Neural progenitor cell (in vitro differentiated cells): ENCODE data around the gene ZDHHC1. TPM values are rescaled to one million over a fixed set of nuclear protein-coding genes. Genes with fewer than 3 reads are reported as not detected.
"Not testable (repeated sequence)": the region's sequence is repeated elsewhere in the genome, so short reads cannot be mapped to it uniquely, and the experiment has no call there.

Experiments used
- DNase-seq: peaks from one replicate; pipeline ENCODE4 v3.0.0-alpha.2; 2016; ENCODE audit warnings: low spot score
- H2AFZ ChIP-seq: fragments of 200-600 bp; sonication (generic); replicated peaks from 2 replicates; pipeline ENCODE4 v1.6.1; 2016; ENCODE audit warnings: antibody characterized with exemption
- H3F3A ChIP-seq: fragments of 200-600 bp; sonication (generic); 2 replicates; pipeline ENCODE4 v1.6.1; 2016; ENCODE audit warnings: antibody characterized with exemption, low read depth
- H3K27ac ChIP-seq: fragments of 200-600 bp; sonication (generic); 2 replicates; pipeline ENCODE4 v1.5.1; 2016; ENCODE audit warnings: mild to moderate bottlenecking
- H3K27me3 ChIP-seq: fragments of 200-600 bp; sonication (generic); 2 replicates; pipeline ENCODE4 v1.6.1; 2016; ENCODE audit warnings: mild to moderate bottlenecking, moderate library complexity
- H3K36me3 ChIP-seq: fragments of 200-600 bp; sonication (generic); 2 replicates; pipeline ENCODE4 v1.5.1; 2016
- H3K4me1 ChIP-seq: fragments of 200-600 bp; sonication (generic); 2 replicates; pipeline ENCODE4 v1.6.1; 2016; ENCODE audit warnings: mixed run types
- H3K4me2 ChIP-seq: fragments of 200-600 bp; sonication (generic); 2 replicates; pipeline ENCODE4 v1.6.1; 2016
- H3K4me3 ChIP-seq: fragments of 200-600 bp; sonication (generic); 2 replicates; pipeline ENCODE4 v1.5.1; 2016
- H3K79me2 ChIP-seq: fragments of 200-600 bp; sonication (generic); 2 replicates; pipeline ENCODE4 v1.6.1; 2016; ENCODE audit warnings: low read depth
- H3K9ac ChIP-seq: fragments of 200-600 bp; sonication (generic); 2 replicates; pipeline ENCODE4 v1.6.1; 2016
- H3K9me3 ChIP-seq: fragments of 200-600 bp; sonication (generic); 2 replicates; pipeline ENCODE4 v1.5.1; 2016; ENCODE audit warnings: low read depth
- H4K20me1 ChIP-seq: fragments of 200-600 bp; sonication (generic); 2 replicates; pipeline ENCODE4 v1.6.1; 2016; ENCODE audit warnings: low read depth
- H3K27ac Mint-ChIP-seq: 3 replicates; pipeline ENCODE4 v1.8.0; 2021; ENCODE audit warnings: mixed read lengths
- H3K27me3 Mint-ChIP-seq: 2 replicates; pipeline ENCODE4 v1.8.0; 2022; ENCODE audit warnings: low read depth, mild to moderate bottlenecking, inconsistent platforms, moderate library complexity, mixed read lengths; ENCODE audit not compliant: insufficient read depth
- H3K36me3 Mint-ChIP-seq: 3 replicates; pipeline ENCODE4 v1.8.0; 2021; ENCODE audit warnings: mixed read lengths
- H3K4me1 Mint-ChIP-seq: 3 replicates; pipeline ENCODE4 v1.8.0; 2021; ENCODE audit warnings: mixed read lengths
- H3K4me3 Mint-ChIP-seq: 3 replicates; pipeline ENCODE4 v1.8.0; 2021; ENCODE audit warnings: mild to moderate bottlenecking, moderate library complexity, mixed read lengths
- H3K9me3 Mint-ChIP-seq: 3 replicates; pipeline ENCODE4 v1.8.0; 2020; ENCODE audit warnings: mixed read lengths
- CTCF ChIP-seq: fragments of 200-600 bp; sonication (generic); IDR thresholded peaks from 2 replicates; pipeline ENCODE4 v1.5.1; 2017; ENCODE audit warnings: antibody characterized with exemption, mild to moderate bottlenecking
- EZH2 ChIP-seq: fragments of 200-600 bp; sonication (generic); IDR thresholded peaks from 2 replicates; pipeline ENCODE4 v1.6.1; 2017; ENCODE audit warnings: antibody characterized with exemption, mild to moderate bottlenecking, moderate library complexity
- EZH2phosphoT487 ChIP-seq: fragments of 200-600 bp; sonication (generic); IDR thresholded peaks from 2 replicates; pipeline ENCODE4 v1.6.1; 2017; ENCODE audit warnings: antibody characterized with exemption
- total RNA-seq: library from RNA; depleted of rRNA; stranded (reverse); fragments of >200 nt; gene quantifications from 2 replicates; pipeline ENCODE4 v1.2.3, GENCODE V29; 2015; ENCODE audit warnings: low replicate concordance

ZDHHC1 gene
- total RNA-seq, 1 donor from 2014 or later, result 1.5 TPM

GRCh38 chr16:67419502-67419901, 3.2 kb upstream of the ZDHHC1 start:
- Histone ChIP-seq H2AFZ (no peak overlapping the region), H3K9me3 (no peaks in the 10 kb centered on the region), H3K4me2 (no peak overlapping the region), H3K9ac (no peak overlapping the region), H3K27ac (no peak overlapping the region), H3F3A (no peaks in the 10 kb centered on the region), H3K79me2 (no peaks in the 10 kb centered on the region), H3K27me3 (peaks cover 27% of the 10 kb centered on the region), H3K4me1 (peaks cover 10% of the 10 kb centered on the region), H4K20me1 (no peaks in the 10 kb centered on the region), H3K4me3 (no peak overlapping the region), H3K36me3 (no peaks in the 10 kb centered on the region)
- no peak for TF ChIP-seq EZH2
- no peak for TF ChIP-seq EZH2phosphoT487
- no peak for TF ChIP-seq CTCF
- Mint-ChIP-seq H3K9me3 (no peaks in the 10 kb centered on the region), H3K27me3 (peaks cover 10% of the 10 kb centered on the region), H3K27ac (no peak overlapping the region), H3K4me1 (peaks cover 34% of the 10 kb centered on the region), H3K36me3 (no peaks in the 10 kb centered on the region), H3K4me3 (peak overlapping the region; percentile 7)
- DNase-seq, result no peak

GRCh38 chr16:67417333-67418061, 1.2 kb upstream of the ZDHHC1 start:
- no peak for TF ChIP-seq EZH2
- Mint-ChIP-seq H3K4me1 (peaks cover 20% of the 10 kb centered on the region), H3K27me3 (peaks cover 7% of the 10 kb centered on the region), H3K9me3 (no peaks in the 10 kb centered on the region), H3K36me3 (peaks cover 2% of the 10 kb centered on the region), H3K27ac (peak overlapping the region; percentile 61), H3K4me3 (peak overlapping the region; percentile 72)
- Histone ChIP-seq H3K9me3 (no peaks in the 10 kb centered on the region), H3K79me2 (no peaks in the 10 kb centered on the region), H3F3A (no peaks in the 10 kb centered on the region), H3K4me3 (no peak overlapping the region), H3K4me1 (no peaks in the 10 kb centered on the region), H3K36me3 (no peaks in the 10 kb centered on the region), H2AFZ (no peak overlapping the region), H3K27me3 (peaks cover 27% of the 10 kb centered on the region), H4K20me1 (no peaks in the 10 kb centered on the region), H3K27ac (no peak overlapping the region), H3K4me2 (no peak overlapping the region), H3K9ac (no peak overlapping the region)
- DNase-seq, result no peak

- H3K27me3 ChIP-seq, result peaks cover 27% of the 10 kb centered on the region
- not testable (repeated sequence) for H3K27me3 Mint-ChIP-seq, H3K9me3 ChIP-seq, H3F3A ChIP-seq, H3K9me3 Mint-ChIP-seq, H4K20me1 ChIP-seq, H3K36me3 ChIP-seq, H3K9ac ChIP-seq, H3K79me2 ChIP-seq, DNase-seq, H2AFZ ChIP-seq, H3K4me1 ChIP-seq, H3K36me3 Mint-ChIP-seq, H3K27ac ChIP-seq
- Mint-ChIP-seq H3K27ac (peak overlapping the region; percentile 51), H3K4me3 (peak overlapping the region; percentile 85), H3K4me1 (peaks cover 18% of the 10 kb centered on the region)
- H3K4me2 ChIP-seq, result peak overlapping the region; percentile 89
- H3K4me3 ChIP-seq, result peak overlapping the region; percentile 62
Observed at GRCh38 chr16:67415421-67415820, 856 bp downstream of the ZDHHC1 start.

GRCh38 chr16:67413978-67414911, 2.0 kb downstream of the ZDHHC1 start:
- H3K27me3 ChIP-seq, result peaks cover 27% of the 10 kb centered on the region
- H3K4me3 Mint-ChIP-seq, result peak overlapping the region; percentile 69

More at GRCh38 chr16:67413978-67414911, 2.0 kb downstream of the ZDHHC1 start:
- Mint-ChIP-seq H3K36me3 (peaks cover 5% of the 10 kb centered on the region), H3K27ac (no peak overlapping the region), H3K27me3 (peaks cover 4% of the 10 kb centered on the region), H3K9me3 (no peaks in the 10 kb centered on the region), H3K4me1 (peaks cover 16% of the 10 kb centered on the region)
- Histone ChIP-seq H2AFZ (no peak overlapping the region), H4K20me1 (no peaks in the 10 kb centered on the region), H3K9ac (no peak overlapping the region), H3K9me3 (no peaks in the 10 kb centered on the region), H3K4me2 (no peak overlapping the region), H3K79me2 (no peaks in the 10 kb centered on the region), H3K27ac (no peak overlapping the region), H3K4me1 (no peaks in the 10 kb centered on the region), H3F3A (no peaks in the 10 kb centered on the region), H3K36me3 (no peaks in the 10 kb centered on the region), H3K4me3 (no peak overlapping the region)
- no peak for DNase-seq
- TF ChIP-seq EZH2phosphoT487 (no peak), EZH2 (no peak), CTCF (no peak)
